ENCODE results near the gene ELF3.

- TF ChIP-seq CTCF (IDR thresholded peaks at IDR 0.05; ENCODE audit: low read depth, low read length) (no peak), MAX (IDR thresholded peaks at IDR 0.05; ENCODE audit: low read depth, low read length) (no peak), POLR2A (IDR thresholded peaks at IDR 0.05; ENCODE audit: extremely low read depth, insufficient read length) (no peak), MYC (IDR thresholded peaks at IDR 0.05; ENCODE audit: low read depth, low read length) (no peak)
Observed at GRCh38 chr1:202034683-202035462, 24.5 kb downstream of the ELF3 start.
